Measurements from ENCODE around the gene ATOH7.
"Not testable (repeated sequence)": the region's sequence is repeated elsewhere in the genome, so short reads cannot be mapped to it uniquely, and the experiment has no call there.

ATOH7 gene

DNA sequence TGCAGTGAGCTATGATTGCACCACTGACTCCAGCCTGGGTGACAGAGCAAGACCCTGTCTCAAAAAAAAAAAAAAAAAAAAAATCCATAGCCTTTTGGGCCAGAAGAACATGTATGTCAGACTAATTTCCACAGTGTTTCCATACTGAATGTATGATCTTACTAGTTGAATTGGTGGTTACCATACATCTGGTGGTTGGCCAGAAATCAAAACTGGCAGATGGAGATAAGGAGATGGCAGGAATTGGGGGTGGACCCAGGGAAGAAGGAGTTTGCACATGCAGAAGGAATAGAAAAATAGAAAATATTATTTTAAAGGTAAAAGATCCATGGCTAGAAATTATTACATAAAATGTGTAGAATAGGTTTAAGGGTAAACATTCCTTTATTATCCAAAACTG lies 3.7 kb upstream of the ATOH7 start:
- no peak for DNase-seq (ENCODE audit: low spot score)

GRCh38 chr10:68235111-68235510 lies 3.2 kb upstream of the ATOH7 start:
- DNase-seq (ENCODE audit: low spot score), result no peak

DNA sequence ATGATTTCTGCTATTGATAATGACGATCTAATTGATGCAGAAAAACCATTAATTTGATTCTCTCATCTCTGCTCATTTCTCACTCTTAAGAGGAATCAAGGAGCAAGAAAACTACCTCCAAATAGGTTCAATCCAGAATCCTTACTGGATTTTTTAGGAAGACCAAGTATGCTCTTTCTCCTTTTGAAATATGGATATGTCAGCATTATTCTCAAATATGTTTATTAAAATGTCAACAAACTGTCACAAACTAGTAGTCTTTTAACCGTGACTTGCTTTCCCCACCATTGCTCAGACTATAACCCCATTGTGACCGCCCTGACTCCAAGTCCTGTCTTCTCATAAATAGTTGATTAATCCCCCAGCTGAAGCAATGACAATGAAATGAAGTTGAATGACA lies 1.1 kb upstream of the ATOH7 start:
- no peak for DNase-seq (ENCODE audit: low spot score)

- peak; percentile 76 for DNase-seq (ENCODE audit: low spot score)
Measured at GRCh38 chr10:68231106-68231816, 652 bp downstream of the ATOH7 start.

- no peak for DNase-seq (ENCODE audit: low spot score)
Measured at GRCh38 chr10:68230268-68230667, 1.6 kb downstream of the ATOH7 start.

- no peak for DNase-seq (ENCODE audit: low spot score)
Measured at GRCh38 chr10:68224810-68225209, 7.1 kb downstream of the ATOH7 start.

- no peak for DNase-seq (ENCODE audit: low spot score)
Measured at GRCh38 chr10:68223535-68224165, 8.3 kb downstream of the ATOH7 start.

GRCh38 chr10:68222391-68222790 lies 9.5 kb downstream of the ATOH7 start:
- no peak for DNase-seq (ENCODE audit: low spot score)

- DNase-seq (ENCODE audit: low spot score), result no peak
Measured at GRCh38 chr10:68221196-68221595, 10.7 kb downstream of the ATOH7 start.

DNA sequence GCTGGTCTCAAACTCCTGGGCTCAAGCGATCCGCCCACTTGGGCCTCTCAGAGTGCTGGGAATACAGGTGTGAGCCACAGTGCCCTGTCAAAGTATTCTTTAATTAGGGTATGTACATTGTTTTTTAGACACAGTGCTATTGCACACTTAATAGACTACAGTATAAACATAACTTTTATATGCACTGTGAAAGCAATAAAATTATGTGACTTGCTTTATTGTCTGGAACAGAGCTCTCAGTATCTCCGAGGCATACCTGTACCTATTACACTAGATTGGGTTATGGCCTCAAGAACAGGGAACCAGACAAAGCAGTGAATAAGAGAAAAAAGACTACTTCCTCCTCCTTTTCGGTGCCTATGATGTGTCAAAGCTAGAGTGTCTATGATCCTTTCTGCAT lies 13.1 kb downstream of the ATOH7 start:
- DNase-seq (ENCODE audit: low spot score), result no peak

GRCh38 chr10:68212721-68213352 lies 19.1 kb downstream of the ATOH7 start:
- DNase-seq (ENCODE audit: low spot score), result peak; percentile 20

- no peak for DNase-seq (ENCODE audit: low spot score)
Measured at GRCh38 chr10:68211669-68212068, 20.2 kb downstream of the ATOH7 start.

DNA sequence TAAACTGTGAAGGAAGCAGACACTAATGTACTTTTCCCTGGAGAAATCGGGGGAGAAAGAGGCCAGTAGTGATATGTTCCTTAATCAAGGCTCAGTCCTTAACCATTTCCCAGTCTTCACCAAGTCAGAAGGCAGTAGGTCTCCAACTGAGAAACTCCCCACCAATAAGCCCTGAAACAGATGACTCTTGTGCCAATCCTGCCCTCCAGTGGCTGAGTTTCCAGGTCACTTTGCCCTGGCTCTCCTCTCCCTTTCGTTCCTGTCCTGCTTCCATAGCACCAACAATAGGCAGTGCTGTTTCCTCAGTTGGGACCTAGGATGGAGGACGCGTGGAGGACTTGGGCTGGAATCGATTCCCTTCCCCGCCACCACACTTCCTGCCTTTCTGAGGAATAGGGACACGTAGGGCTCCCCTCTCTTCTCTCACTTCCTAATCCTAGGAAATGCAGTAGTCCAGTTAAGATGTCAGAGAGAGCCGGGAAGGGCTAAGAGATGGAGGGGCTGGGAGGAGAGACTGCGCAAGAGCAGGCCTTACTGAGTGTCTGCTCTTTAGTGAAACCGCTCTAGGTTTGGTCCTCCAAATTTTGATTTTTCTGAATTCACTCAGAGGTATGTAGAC lies 23.4 kb downstream of the ATOH7 start:
- peak; percentile 40 for DNase-seq (ENCODE audit: low spot score)

- DNase-seq (ENCODE audit: low spot score), result no peak
Measured at GRCh38 chr10:68202960-68203353, 29.0 kb downstream of the ATOH7 start.

GRCh38 chr10:68196701-68197100 lies 35.2 kb downstream of the ATOH7 start:
- no peak for DNase-seq (ENCODE audit: low spot score)

DNA sequence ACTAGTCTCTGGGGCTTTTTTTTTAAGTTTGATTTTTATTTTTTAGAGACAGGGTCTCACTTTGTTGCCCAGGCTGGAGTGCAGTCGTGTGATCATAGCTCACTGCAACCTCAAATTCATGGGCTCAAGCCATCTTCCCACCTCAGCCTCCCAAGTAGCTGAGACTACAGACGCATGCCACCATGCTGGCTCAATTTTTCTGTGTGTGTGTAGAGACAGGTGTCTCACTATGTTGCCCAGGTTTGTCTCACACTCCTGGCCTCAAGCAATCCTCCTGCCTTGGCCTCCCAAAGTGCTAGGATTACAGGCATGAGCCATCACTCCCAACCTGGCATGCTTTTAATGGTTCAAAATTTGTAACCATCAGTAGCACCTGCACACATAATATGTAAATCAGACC lies 36.1 kb downstream of the ATOH7 start:
- DNase-seq (ENCODE audit: low spot score), result not testable (repeated sequence)

DNA sequence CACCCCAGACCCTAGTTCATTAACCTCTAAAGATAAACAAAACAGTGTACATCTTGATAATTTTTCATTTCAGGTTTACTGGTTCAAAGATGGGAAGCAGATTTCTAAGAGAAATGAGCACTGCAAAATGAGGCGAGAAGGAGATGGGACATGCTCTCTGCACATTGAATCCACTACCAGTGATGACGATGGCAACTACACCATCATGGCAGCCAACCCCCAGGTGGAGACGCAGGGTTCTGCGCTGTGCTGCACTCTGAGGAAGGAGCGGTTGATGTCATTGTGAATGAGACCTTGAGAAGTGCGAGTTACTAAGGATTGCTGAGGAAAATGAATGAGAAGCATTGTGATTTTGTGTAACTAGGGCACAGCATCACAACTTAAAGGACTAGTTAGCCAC lies 37.6 kb downstream of the ATOH7 start:
- no peak for DNase-seq (ENCODE audit: low spot score)

DNA sequence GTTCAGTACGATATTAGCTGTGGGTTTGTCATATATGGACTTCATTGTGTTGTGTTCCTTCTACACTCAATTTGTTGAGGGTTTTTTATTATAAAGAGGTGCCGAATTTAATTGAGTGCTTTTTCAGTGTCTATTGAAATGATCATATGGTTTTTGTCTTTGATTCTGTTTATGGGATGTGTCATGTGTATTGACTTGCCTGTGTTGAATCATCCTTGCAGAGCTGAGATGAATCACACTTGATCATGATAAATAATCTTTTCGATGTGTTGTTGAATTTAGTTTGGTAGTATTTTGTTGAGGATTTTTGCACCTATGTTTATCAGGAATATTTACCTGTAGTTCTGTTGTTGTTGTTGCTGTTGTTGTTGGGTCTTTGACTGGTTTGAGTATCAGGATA lies 39.8 kb downstream of the ATOH7 start:
- DNase-seq (ENCODE audit: low spot score), result no peak

GRCh38 chr10:68188835-68189234 lies 43.1 kb downstream of the ATOH7 start:
- DNase-seq (ENCODE audit: low spot score), result no peak

DNA sequence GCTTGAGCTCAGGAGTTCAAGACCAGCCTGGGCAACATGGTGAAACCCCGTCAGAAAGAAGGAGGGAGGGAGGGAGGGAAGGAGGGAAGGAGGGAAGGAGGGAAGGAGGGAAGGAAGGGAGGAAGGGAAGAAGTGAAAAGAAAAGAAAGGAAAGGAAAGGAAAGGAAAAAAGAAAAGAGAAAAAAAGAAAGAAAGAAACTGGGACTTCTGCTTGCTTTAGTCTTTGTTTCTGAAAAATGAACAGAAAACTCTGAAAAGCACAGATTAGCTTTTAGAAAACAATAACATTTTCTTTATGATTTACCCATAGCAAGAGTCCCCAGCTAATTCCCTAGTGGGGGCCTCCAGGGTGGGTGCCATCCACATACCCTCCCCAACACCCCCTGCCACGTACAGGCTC lies 46.8 kb downstream of the ATOH7 start:
- no peak for DNase-seq (ENCODE audit: low spot score)

- DNase-seq (ENCODE audit: low spot score), result no peak
Measured at GRCh38 chr10:68184546-68184945, 47.4 kb downstream of the ATOH7 start.

All from putamen (tissue), 1 donor.